Stimulated activated CD8-positive, alpha-beta memory T cell treated with anti-CD3 and anti-CD28 coated beads, Interleukin-7, amount 100 ng/mL, for 48 hours (primary cell): Measurements from ENCODE around the gene ZNF780B.

ENCODE experiments used
- DNase-seq, 2 donors: peaks; one replicate each; pipeline ENCODE4 v3.0.0-alpha.2; 2020; ENCODE audit warnings: low read depth in 1 of 2; ENCODE audit errors: extremely low read depth in 1 of 2

The ZNF780B gene

GRCh38 chr19:39983695-39984300, 72.2 kb downstream of the ZNF780B start:
- no peak for DNase-seq

GRCh38 chr19:39982883-39983282, 73.1 kb downstream of the ZNF780B start:
- DNase-seq: no peak
